ENCODE data around the gene NELFA.

DNA sequence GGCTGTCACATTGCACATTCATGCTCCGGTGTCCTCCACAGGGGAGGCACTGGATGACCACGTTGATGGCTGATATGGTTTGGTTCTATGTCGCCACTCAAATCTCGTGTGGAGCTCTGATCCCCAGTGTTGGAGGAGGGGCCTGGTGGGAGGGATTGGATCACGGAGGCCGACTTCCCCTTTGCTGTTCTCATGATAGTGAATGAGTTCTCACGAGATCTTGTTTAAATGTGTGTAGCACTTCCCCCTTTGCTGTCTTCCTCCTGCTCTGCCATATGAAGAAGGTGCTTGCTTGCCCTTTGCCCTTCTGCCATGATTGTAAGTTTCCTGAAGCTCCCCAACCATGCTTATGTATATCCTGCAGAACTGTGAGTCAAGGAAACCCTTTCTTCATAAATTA, 28.1 kb upstream of the NELFA start:
- TF ChIP-seq, protein P1, sequence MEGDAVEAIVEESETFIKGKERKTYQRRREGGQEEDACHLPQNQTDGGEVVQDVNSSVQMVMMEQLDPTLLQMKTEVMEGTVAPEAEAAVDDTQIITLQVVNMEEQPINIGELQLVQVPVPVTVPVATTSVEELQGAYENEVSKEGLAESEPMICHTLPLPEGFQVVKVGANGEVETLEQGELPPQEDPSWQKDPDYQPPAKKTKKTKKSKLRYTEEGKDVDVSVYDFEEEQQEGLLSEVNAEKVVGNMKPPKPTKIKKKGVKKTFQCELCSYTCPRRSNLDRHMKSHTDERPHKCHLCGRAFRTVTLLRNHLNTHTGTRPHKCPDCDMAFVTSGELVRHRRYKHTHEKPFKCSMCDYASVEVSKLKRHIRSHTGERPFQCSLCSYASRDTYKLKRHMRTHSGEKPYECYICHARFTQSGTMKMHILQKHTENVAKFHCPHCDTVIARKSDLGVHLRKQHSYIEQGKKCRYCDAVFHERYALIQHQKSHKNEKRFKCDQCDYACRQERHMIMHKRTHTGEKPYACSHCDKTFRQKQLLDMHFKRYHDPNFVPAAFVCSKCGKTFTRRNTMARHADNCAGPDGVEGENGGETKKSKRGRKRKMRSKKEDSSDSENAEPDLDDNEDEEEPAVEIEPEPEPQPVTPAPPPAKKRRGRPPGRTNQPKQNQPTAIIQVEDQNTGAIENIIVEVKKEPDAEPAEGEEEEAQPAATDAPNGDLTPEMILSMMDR (IDR thresholded peaks at IDR 0.05; ENCODE audit: low read depth, low read length), result no peak
- TF ChIP-seq EZH2phosphoT487 (IDR thresholded peaks at IDR 0.05; ENCODE audit: low read depth), result no peak

Measured in OCI-LY3 (cell line).